Cardiac fibroblast (primary cell): ENCODE results near the gene WNK2.

Experiments used
- DNase-seq, 2 donors: peaks; one replicate each; pipeline versions ENCODE4 v3.0.0 to v3.0.0-alpha.2; 2010; ENCODE audit warnings: low read depth in 2 of 2
- H3K4me3 ChIP-seq, 2 donors: replicated peaks in 1 of 2; 1 replicate in 1 of 2; 2 replicates in 1 of 2; pipeline ENCODE4 v1.5.1; 2011; ENCODE audit warnings: low read depth in 2 of 2, low read length in 2 of 2, mild to moderate bottlenecking in 2 of 2, moderate library complexity in 1 of 2
- CTCF ChIP-seq: IDR thresholded peaks from one replicate; pipeline ENCODE4 v1.5.1; 2011; ENCODE audit warnings: low read depth, mild to moderate bottlenecking, low read length, inconsistent platforms

Gene WNK2

DNA sequence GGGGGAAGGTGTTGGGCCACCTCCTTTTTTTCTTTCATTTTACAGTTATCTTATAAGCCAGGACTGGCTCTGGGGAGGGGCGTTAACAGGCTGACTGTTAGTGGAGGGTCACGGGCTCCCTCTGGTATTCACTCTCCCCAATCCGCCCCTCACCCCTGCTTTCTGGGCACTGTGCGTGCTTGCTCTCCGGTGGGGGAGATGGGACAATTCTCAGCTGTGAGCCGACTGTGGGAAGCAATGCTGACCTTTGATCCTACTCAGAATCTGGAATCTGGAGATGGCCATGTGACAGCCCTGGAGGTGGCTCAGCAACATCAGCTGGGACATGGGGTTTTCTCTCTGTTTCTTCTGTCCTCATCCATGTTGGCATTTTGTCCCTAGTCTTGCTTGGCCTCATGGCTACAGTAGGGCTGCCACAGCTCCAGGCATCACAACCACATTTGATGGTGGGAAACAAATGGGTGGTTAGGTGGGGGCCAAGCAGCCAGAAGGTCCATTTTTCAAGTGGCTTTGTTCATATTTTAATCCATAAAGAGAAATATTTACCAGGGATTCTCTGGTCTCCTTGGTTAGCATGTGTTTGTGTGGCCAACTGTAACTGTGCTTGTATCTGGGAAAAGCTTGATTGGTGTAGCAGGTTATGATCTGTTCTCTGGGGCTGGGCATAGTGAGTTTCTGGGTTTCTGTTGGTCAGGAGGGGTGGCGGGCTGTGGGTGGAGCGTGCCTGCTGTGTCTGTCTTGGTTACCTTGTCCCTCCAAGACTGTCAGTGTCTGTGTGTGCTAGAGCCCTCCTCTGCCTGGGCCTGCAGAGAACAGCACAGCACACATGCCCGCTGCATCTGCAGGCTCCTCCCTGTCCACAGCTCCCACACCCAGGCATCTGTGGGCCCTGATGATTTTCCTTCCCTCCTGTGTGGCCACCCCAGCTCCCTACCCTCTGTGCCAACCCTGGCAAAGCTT, 12.4 kb downstream of the WNK2 start:
- no peak for DNase-seq
- TF ChIP-seq CTCF = no peak
- H3K4me3 ChIP-seq = no peak overlapping the region

DNA sequence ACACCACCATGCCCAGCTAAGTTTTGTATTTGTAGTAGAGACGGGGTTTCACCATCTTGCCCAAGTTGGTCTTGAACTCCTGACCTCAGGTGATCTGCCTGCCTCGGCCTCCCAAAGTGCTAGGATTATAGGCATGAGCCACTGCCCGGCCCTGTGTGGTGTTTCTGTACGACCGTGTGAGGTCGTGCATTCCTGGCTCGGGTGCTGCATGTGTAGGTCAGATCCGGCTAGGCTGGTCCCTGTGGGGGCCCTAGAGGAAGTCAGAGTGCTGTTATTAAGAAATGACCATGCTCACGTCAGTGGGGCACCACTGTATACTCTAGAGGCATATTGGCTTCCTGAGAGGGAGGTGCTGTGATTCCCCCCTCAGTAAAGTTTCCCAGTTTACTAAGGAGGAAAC, 13.7 kb downstream of the WNK2 start:
- no peak for DNase-seq
- no peak overlapping the region for H3K4me3 ChIP-seq
- TF ChIP-seq CTCF = no peak

DNA sequence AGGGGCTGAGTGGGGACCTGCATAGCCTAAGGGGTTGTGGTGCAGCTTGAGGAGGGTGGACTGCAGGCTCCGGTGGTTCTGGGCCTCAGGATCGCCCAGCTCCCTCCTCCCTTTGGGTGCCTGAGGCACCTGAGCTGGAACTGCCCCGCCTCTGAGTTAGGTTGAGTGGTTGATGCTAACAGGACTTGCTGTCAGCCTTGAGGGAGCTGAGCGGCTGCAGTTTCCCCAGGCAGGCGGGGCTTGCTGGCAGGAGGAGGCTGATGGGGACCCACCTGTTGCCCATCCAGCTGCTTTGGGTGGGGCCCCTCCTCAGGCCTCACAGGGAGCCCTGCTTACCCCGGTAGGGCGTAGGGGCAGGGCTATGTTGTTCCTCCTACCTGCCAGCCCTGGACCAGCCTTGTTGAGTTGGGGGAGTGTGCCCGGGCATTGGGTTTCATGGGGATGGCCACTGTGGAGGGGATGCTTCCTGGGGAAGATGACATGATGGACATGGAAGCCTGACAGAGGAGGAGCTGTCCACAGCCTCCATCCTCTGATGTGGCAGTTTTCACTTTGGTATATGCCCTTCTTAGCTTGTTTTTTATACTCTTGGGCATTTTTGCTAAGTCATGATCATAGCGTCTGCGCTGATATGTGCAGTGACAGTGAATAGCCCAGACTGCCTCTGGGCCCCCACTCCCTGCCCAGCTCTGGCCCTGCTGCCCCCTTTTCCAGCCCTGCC, 14.3 kb downstream of the WNK2 start:
- no peak overlapping the region for H3K4me3 ChIP-seq
- DNase-seq = no peak
- TF ChIP-seq CTCF = no peak

DNA sequence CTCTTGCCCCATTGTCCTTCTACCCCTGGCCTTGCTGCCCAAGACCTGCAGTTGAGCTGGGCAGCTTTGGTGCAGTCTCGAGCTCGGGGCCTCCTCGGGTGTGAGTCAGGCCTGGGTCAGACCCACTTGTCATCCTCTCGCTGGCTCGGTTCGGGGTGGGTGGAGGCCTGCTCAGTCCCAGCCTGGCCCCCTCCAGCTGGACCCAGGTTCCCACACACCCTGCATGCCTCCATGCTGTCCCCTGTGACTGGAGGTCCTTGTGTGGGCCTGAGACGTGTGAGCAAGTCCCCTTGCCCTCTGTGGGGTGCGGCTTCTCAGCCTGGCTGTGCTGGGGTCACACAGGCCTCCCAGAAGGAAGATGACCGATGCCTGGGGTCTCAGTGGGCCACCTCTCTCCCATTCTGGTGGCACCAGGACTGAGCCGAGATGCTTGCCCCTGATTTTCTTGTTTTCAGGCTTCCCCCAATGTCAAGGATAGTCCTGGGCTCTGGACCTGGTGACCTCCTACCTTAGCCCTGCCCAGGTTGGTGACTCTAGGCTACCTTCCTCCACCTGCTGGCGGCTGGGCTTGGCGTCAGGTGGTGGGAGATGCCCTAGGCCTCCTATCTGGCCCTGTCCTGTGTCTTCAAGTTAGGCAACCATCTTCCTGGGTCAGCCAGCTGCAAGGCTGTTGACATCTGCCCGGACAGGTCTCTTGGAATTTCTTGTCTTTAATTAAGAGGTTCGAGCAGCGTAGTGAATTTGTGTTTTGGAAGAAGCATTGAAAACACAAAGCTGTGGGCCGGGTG, 15.1 kb downstream of the WNK2 start:
- no peak for TF ChIP-seq CTCF
- DNase-seq = no peak
- H3K4me3 ChIP-seq = no peak overlapping the region

GRCh38 chr9:93200449-93200742, 16.5 kb downstream of the WNK2 start:
- TF ChIP-seq CTCF = no peak
- DNase-seq = no peak
- H3K4me3 ChIP-seq = no peak overlapping the region

- no peak for TF ChIP-seq CTCF
- H3K4me3 ChIP-seq = no peak overlapping the region
- no peak for DNase-seq
Measured at GRCh38 chr9:93200989-93201334, 17.0 kb downstream of the WNK2 start.
